Ascending aorta (tissue), 2 donors: Measurements from ENCODE around the gene SLF1. TPM values are rescaled to one million over a fixed set of nuclear protein-coding genes. Genes with fewer than 3 reads are reported as not detected.

Experiments used
- DNase-seq, 2 donors: peaks; one replicate each; pipeline ENCODE4 v3.0.0-alpha.2; 2019; ENCODE audit warnings: low spot score in 2 of 2
- H3K27ac ChIP-seq, 2 donors: fragments of 200-600 bp; sonication (generic); one replicate each; pipeline ENCODE4 v1.5.1; 2016 to 2017; ENCODE audit warnings: mild to moderate bottlenecking in 1 of 2
- H3K27me3 ChIP-seq: fragments of 200-600 bp; sonication (generic); one replicate; pipeline ENCODE4 v1.5.1; 2017
- H3K36me3 ChIP-seq, 2 donors: fragments of 200-600 bp; sonication (generic); one replicate each; pipeline ENCODE4 v1.5.1; 2016
- H3K4me1 ChIP-seq, 2 donors: fragments of 200-600 bp; sonication (generic); one replicate each; pipeline ENCODE4 v1.5.1; 2016 to 2017; ENCODE audit warnings: mild to moderate bottlenecking in 1 of 2
- H3K4me3 ChIP-seq, 2 donors: fragments of 200-600 bp; sonication (generic); one replicate each; pipeline ENCODE4 v1.5.1; 2016 to 2017; ENCODE audit warnings: mild to moderate bottlenecking in 1 of 2
- H3K9me3 ChIP-seq, 2 donors: fragments of 200-600 bp; sonication (generic); one replicate each; pipeline ENCODE4 v1.5.1; 2016
- CTCF ChIP-seq, 3 experiments: fragments of 200-600 bp in 2 of 3; fragments of 450-650 bp in 1 of 3; sonication (generic) in 2 of 3; IDR thresholded peaks; one replicate each; pipeline ENCODE4 v1.5.1; 2016 to 2019; ENCODE audit warnings: antibody characterized with exemption in 3 of 3, mild to moderate bottlenecking in 1 of 3, moderate library complexity in 1 of 3
- intact Hi-C: fragments of 100-400 bp; cut with DNase I; formaldehyde crosslinking; loops from one replicate; pipeline ENCODE4 v1.15.1; 2023
- total RNA-seq: library from RNA; depleted of rRNA; stranded (reverse); fragments of >200 nt; gene quantifications from one replicate; pipeline ENCODE4 v1.1.0, GENCODE V29; 2016

The SLF1 gene
- total RNA-seq, 1 donor from 2014 or later = 0.11 TPM

- intact Hi-C loops = no loop called here
- Histone ChIP-seq H3K9me3 (no peaks in the 10 kb centered on the region), H3K27me3 (no peaks in the 10 kb centered on the region), H3K27ac (no peak overlapping the region), H3K4me3 (no peak overlapping the region), H3K36me3 (no peaks in the 10 kb centered on the region), H3K4me1 (no peaks in the 10 kb centered on the region)
- no peak for TF ChIP-seq CTCF (IDR thresholded peaks at IDR 0.05)
- no peak for DNase-seq
Observed at GRCh38 chr5:94674490-94675382, 56.3 kb downstream of the SLF1 start.

GRCh38 chr5:94675965-94676618, 57.6 kb downstream of the SLF1 start:
- Histone ChIP-seq H3K4me3 (no peak overlapping the region), H3K27me3 (no peaks in the 10 kb centered on the region), H3K36me3 (no peaks in the 10 kb centered on the region), H3K4me1 (no peaks in the 10 kb centered on the region), H3K27ac (no peak overlapping the region), H3K9me3 (no peaks in the 10 kb centered on the region)
- no peak for DNase-seq
- intact Hi-C loops = no loop called here
- TF ChIP-seq CTCF (IDR thresholded peaks at IDR 0.05) = no peak

- H3K9me3 ChIP-seq = no peaks in the 10 kb centered on the region
- H3K27ac ChIP-seq = no peak overlapping the region
- no peaks in the 10 kb centered on the region for H3K27me3 ChIP-seq
- no peaks in the 10 kb centered on the region for H3K4me1 ChIP-seq
- no peak overlapping the region for H3K4me3 ChIP-seq
- DNase-seq = no peak
- intact Hi-C loops = no loop called here
- no peak for TF ChIP-seq CTCF (IDR thresholded peaks at IDR 0.05)
- no peaks in the 10 kb centered on the region for H3K36me3 ChIP-seq
Observed at GRCh38 chr5:94682814-94683520, 64.5 kb downstream of the SLF1 start.

- TF ChIP-seq CTCF (IDR thresholded peaks at IDR 0.05) = no peak
- no peak overlapping the region for H3K27ac ChIP-seq
- intact Hi-C loops = no loop called here
Observed at GRCh38 chr5:94689908-94690307, 71.4 kb downstream of the SLF1 start.

GRCh38 chr5:94690778-94691177, 72.3 kb downstream of the SLF1 start:
- Histone ChIP-seq H3K36me3 (no peaks in the 10 kb centered on the region), H3K9me3 (no peaks in the 10 kb centered on the region), H3K27me3 (no peaks in the 10 kb centered on the region), H3K27ac (no peak overlapping the region), H3K4me1 (no peaks in the 10 kb centered on the region), H3K4me3 (no peak overlapping the region)
- intact Hi-C loops = no loop called here
- TF ChIP-seq CTCF (IDR thresholded peaks at IDR 0.05) = no peak
- no peak for DNase-seq

More at GRCh38 chr5:94689908-94690307, 71.4 kb downstream of the SLF1 start:
- H3K27me3 ChIP-seq = no peaks in the 10 kb centered on the region
- H3K9me3 ChIP-seq = no peaks in the 10 kb centered on the region
- no peak overlapping the region for H3K4me3 ChIP-seq
- H3K36me3 ChIP-seq = no peaks in the 10 kb centered on the region
- H3K4me1 ChIP-seq = no peaks in the 10 kb centered on the region
- no peak for DNase-seq
